ENCODE measurements around the gene CDHR2.
A peak's percentile ranks its signal among the peaks of the same experiment; 100 is the strongest.

The CDHR2 gene

GRCh38 chr5:176529741-176530141 is 19.4 kb upstream of the CDHR2 start:
- DNase-seq (ENCODE audit: low read depth), result no peak

- no peak for DNase-seq (ENCODE audit: low read depth)
These were observed 18.7 kb upstream of the CDHR2 start for GRCh38 chr5:176530393-176530982.

GRCh38 chr5:176530983-176531901 is 17.9 kb upstream of the CDHR2 start:
- no peak for DNase-seq (ENCODE audit: low read depth)

- DNase-seq (ENCODE audit: low read depth), result no peak
These were observed 17.1 kb upstream of the CDHR2 start for GRCh38 chr5:176531902-176532493.

- no peak for DNase-seq (ENCODE audit: low read depth)
These were observed 16.3 kb upstream of the CDHR2 start for GRCh38 chr5:176532795-176533194.

- no peak for DNase-seq (ENCODE audit: low read depth)
These were observed 15.8 kb upstream of the CDHR2 start for GRCh38 chr5:176533390-176533789.

GRCh38 chr5:176533894-176534611 is 15.1 kb upstream of the CDHR2 start:
- DNase-seq (ENCODE audit: low read depth), result no peak

GRCh38 chr5:176534640-176535039 is 14.5 kb upstream of the CDHR2 start:
- DNase-seq (ENCODE audit: low read depth), result no peak

GRCh38 chr5:176535101-176535663 is 14.0 kb upstream of the CDHR2 start:
- DNase-seq (ENCODE audit: low read depth), result no peak

GRCh38 chr5:176535664-176536131 is 13.4 kb upstream of the CDHR2 start:
- no peak for DNase-seq (ENCODE audit: low read depth)

GRCh38 chr5:176536132-176536901 is 12.8 kb upstream of the CDHR2 start:
- DNase-seq (ENCODE audit: low read depth), result peak; percentile 73

GRCh38 chr5:176536902-176537553 is 12.1 kb upstream of the CDHR2 start, which contains the start of gene RNF44:
TSS of gene RNF44 (minus strand) at chr5:176537402. CDS start at chr5:176532472, 4,930 bp downstream.
- DNase-seq (ENCODE audit: low read depth), result peak; percentile 97

GRCh38 chr5:176537554-176538229 is 11.4 kb upstream of the CDHR2 start:
- DNase-seq (ENCODE audit: low read depth), result peak; percentile 94

- no peak for DNase-seq (ENCODE audit: low read depth)
These were observed 10.7 kb upstream of the CDHR2 start for GRCh38 chr5:176538230-176538988.

GRCh38 chr5:176538989-176539384 is 10.2 kb upstream of the CDHR2 start:
- DNase-seq (ENCODE audit: low read depth), result no peak

GRCh38 chr5:176540476-176540899 is 8.7 kb upstream of the CDHR2 start:
- DNase-seq (ENCODE audit: low read depth), result no peak

GRCh38 chr5:176540956-176541337 is 8.2 kb upstream of the CDHR2 start:
- no peak for DNase-seq (ENCODE audit: low read depth)

GRCh38 chr5:176541338-176542134 is 7.6 kb upstream of the CDHR2 start:
- DNase-seq (ENCODE audit: low read depth), result peak; percentile 47

Measured in activated T-helper 9 cell treated with anti-CD3 and anti-CD28 coated beads, Interleukin-2, amount 50 U/mL, for 16 hours (primary cell).